ENCODE measurements around the gene EP400.

Gene EP400

DNA sequence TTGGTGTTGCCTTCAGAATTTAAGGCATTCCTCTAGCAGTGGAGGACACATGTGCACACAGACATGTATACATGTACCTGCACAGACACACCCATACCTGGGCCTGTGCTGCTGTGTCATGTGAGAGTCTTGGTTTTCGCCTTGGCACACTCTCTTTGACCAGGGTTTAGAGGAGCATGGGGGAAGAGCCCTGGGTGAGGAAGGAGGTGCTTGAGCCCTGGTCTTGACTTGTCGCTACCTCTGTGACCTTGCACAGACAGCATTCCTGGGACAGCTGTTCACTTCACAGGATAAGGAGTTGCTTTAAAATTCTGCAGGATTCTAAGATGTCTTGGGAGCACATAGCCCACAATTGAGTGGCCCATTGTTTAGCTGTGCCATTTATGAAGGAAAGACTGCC lies 99.7 kb downstream of the EP400 start:
- no peak for DNase-seq

DNA sequence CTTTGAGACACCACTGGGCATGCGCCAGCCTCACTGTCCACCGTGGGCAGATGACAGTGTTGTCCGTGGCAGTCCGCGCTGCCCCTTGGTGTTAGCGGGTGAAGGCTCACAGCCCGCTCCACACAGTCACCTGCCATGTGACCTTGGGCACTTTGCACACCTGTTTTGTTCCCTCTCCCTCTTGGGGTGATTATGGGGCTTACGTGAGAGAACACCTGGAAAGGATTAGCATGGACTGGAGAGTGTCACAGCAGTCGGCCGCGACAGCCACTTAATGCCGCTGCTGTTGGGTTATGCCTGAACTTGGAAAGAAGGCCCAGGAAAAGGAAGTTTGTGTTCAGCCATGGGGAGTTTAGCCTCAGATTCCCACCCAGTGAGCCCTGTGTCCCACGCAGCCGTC lies 100.1 kb downstream of the EP400 start:
- DNase-seq = no peak

DNA sequence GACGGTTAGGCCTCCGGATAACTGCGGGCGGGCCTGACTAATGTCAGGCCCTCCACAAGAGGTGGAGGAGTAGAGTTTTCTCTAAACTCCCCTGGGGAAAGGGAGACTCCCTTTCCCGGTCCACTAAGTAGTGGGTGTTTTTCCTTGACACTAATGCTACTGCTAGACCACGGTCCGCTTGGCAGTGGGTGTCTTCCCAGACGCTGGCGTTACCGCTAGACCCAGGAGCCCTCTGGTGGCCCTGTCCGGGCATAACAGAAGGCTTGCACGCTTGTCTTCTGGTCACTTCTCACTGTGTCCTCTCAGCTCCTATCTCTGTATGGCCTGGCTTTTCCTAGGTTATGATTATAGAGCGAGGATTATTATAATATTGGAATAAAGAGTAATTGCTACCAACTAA lies 102.0 kb downstream of the EP400 start:
- peak; percentile 7 for DNase-seq

DNA sequence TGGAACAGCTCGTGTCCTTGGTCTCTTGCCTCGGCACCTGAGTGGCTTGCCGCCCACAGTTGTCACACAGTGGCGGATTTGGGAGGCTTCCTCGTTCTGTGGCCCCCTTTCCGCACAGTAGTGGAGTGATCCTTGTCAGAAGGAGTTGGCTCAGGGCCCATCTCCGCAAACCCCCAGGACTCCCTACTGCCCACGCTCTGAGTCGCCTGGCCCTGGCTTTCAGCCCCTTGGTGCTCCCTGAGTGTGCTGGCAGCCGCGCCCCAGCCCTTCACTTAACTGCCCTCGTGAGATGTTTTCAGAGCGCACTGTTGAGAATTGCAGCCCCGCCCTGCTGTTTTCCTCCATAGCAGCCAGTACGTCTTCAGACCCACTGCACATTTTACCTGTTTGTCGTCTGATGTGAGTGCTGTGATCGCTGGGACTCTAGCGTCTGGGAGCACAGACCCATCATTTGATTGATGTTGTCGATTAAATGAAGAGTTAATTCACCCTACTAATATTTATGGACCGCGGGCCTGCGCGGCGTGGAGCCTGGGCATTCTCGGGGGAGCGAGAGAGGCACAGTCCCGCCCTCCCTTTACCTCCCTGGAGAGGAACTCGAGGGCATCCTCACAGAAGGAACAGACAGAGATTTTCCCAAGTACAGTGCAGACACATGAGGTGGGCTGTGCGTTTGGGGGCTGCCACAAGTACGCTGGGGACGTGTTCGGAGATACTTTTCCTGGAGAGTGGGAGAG lies 102.6 kb downstream of the EP400 start:
- no peak for DNase-seq

- DNase-seq = no peak
These were observed 103.9 kb downstream of the EP400 start for GRCh38 chr12:132053338-132054330.

DNA sequence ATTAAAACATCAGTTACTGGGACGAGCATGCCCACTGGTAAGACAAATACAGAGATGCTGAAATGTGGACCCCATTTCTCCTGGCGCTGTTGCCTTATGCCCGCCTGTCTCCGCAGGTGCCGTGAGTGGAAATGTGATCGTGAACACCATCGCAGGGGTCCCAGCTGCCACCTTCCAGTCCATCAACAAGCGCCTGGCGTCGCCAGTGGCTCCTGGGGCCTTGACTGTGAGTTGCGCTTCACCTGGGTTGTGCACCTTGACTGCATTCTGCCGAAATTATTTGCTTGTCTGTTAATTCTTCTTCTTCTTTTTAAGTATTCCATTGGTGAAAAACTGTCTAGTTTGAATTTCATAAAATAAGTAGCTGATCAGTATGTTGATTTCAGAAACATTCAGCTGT lies 105.2 kb downstream of the EP400 start:
- DNase-seq = no peak

GRCh38 chr12:132055535-132056096 lies 105.9 kb downstream of the EP400 start:
- no peak for DNase-seq

DNA sequence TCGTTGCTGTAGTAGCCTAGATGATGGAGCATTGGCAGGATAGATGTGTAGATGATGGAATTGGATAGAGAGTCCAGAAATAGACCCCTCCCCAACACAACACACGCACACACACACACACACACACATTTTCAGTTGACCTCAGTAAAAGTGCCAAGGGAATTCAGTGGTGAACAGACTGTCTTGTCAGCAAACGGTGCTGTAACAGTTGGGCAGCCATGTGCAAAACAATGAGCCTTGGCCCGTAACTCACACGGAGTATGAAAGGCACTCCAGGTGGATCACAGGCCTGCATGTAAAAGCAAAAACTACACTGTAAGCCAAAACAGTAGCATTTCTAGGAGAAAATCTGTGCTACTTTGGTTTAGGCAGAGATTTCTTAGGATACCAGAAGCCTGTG lies 106.6 kb downstream of the EP400 start:
- DNase-seq = no peak

DNA sequence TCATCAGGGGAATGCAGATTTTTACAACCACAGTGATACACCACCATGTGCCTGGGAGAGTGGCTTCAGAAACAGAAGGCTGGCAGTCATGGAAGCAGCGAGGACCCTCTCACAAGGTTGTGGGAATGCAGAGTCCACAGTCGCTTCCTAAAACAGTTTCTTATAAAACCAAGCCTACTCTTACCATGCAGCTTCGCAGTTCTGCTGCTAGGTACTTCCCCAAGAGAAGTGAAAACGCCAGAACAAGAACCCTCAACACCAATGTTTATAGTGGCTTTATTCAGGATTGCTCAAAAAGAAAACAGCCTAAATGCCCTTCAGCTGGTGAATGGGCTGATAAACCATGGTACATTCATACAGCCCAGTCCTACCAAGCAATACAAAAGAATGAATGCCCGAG lies 107.2 kb downstream of the EP400 start:
- DNase-seq = no peak

- no peak for DNase-seq
These were observed 107.9 kb downstream of the EP400 start for GRCh38 chr12:132057691-132058090.

DNA sequence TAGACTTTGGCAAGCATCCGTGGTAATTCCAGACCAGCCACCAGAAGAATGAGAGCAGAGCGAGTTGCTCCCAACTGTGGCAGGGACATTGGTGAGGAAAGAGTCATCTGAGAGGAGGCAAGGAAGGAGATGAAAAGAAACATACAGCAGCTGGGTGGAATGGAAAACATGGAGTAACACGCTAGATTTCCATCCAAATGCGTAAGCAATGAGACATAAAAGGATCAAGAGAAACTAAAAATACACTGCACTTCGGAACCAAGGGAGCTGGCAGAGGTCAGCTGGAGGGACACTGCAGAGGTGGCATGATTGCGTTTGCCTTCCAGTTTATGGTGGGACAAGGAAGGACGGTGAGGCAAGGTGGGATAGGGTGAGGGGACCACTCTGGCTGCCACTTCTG lies 111.5 kb downstream of the EP400 start:
- DNase-seq = no peak

GRCh38 chr12:132061641-132062430 lies 112.1 kb downstream of the EP400 start:
- DNase-seq = no peak

DNA sequence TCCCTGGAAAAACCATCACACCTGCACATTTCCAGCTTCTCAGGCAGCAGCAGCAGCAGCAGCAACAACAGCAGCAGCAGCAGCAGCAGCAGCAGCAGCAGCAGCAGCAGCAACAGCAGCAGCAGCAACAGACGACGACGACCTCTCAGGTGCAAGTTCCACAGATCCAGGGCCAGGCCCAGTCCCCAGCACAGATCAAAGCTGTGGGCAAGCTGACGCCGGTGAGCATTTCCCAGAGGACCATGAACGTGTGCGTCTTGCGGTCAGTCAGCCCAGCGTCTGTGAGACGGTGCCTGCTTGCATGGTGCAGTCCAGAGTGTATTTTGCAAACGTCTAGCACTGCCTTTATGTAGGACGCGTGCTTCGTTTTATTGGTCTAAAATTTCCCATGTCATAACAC lies 112.7 kb downstream of the EP400 start:
- no peak for DNase-seq

- DNase-seq = no peak
These were observed 113.7 kb downstream of the EP400 start for GRCh38 chr12:132063491-132063890.

DNA sequence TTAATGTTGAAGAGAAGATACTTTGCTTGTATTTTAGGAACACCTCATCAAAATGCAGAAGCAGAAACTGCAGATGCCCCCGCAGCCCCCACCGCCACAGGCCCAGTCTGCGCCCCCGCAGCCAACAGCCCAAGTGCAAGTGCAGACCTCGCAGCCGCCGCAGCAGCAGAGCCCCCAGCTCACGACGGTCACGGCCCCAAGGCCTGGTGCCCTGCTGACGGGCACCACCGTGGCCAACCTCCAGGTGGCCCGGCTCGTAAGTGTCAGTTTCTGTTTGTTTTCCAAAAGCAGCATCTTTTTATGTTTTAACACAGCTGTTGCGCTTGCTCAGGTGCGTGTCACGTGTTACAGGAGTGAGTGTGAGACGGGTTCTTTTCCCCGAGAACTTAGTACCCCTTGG lies 114.9 kb downstream of the EP400 start:
- DNase-seq = no peak

GRCh38 chr12:132065203-132065602 lies 115.5 kb downstream of the EP400 start:
- DNase-seq = no peak

GRCh38 chr12:132065609-132066344 lies 116.0 kb downstream of the EP400 start:
- DNase-seq = no peak

- no peak for DNase-seq
These were observed 116.6 kb downstream of the EP400 start for GRCh38 chr12:132066345-132066685.

DNA sequence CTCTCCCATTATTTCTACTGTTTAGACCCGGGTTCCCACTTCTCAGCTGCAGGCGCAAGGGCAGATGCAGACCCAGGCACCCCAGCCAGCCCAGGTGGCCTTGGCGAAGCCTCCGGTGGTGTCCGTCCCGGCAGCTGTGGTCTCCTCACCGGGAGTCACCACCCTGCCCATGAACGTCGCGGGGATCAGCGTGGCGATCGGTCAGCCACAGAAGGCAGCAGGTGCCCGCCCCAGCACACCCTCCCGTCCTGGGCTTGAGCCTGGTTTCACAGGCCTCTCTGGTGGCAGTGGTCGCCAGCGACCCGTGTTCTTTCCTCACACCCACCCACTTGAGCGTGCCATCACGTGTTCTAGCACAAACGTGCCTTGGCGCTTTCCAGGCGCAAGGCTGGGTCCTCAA lies 117.0 kb downstream of the EP400 start:
- DNase-seq = no peak

DNA sequence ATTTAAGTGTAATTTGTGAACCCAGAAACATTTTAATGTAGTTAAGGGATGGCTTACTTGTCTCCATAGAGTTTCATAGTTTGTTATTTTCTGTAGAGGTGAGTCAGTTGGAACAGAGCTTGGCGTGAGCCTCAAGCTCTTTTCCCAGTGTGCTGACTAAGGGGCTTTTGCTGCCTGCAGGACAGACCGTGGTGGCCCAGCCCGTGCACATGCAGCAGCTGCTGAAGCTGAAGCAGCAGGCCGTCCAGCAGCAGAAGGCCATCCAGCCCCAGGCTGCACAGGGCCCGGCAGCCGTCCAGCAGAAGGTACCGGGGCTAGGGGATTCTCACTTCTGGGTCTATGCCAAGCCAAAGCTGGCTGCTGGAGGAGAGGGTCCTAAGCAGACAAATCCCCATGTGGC lies 117.4 kb downstream of the EP400 start:
- DNase-seq = no peak

DNA sequence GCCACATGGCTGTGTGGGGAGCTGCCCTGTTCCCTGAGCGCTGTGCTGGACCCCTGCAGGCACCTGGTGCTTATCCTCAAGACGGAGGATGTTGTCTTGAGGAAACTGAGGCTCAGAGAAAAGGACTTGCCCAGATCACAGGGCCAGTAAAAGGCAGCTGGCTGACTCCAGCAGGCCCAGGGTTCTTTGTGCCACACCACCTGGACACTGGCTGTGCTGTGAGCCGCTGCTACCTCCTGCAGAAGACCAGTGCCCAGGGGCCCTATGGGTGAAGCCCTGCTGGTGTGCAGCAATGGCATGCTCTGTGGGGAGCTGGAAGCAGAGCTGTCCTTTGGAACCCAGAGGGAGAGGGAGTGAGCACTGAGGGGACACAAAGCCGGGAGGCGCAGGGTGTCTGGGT lies 118.5 kb downstream of the EP400 start:
- no peak for DNase-seq

DNA sequence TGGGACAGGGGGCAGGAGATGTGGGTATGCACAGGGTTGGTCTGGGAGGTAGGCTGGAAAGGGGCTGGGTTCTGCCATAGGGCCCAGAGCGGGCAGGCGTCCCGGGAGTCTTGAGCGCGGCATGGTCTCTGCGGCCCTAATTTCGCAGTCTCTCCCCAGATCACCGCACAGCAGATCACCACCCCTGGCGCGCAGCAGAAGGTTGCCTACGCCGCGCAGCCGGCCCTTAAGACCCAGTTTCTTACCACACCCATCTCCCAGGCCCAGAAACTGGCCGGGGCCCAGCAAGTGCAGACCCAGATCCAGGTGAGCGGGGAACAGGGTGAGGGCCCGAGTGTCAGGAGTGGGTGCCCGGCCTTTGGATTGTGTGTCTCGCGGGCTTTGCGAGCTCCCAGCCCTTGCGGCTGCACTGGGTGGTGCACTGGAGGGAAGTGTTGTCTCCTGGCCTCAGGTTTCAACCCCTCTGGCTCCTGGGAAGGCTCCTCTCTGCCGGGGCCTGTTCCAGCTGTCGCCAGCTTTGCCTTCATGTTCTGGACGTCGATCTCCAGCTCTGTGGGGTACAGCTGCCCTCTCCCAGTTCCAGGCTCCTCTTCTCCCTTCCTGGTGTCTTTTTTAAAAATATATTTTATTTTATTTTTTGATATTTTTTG lies 119.7 kb downstream of the EP400 start:
- DNase-seq = no peak

Measured in NCI-H510A treated with DMSO at 0.1 percent for 48 hours (cell line).